ENCODE data around the gene BPIFB2.

BPIFB2 gene

DNA sequence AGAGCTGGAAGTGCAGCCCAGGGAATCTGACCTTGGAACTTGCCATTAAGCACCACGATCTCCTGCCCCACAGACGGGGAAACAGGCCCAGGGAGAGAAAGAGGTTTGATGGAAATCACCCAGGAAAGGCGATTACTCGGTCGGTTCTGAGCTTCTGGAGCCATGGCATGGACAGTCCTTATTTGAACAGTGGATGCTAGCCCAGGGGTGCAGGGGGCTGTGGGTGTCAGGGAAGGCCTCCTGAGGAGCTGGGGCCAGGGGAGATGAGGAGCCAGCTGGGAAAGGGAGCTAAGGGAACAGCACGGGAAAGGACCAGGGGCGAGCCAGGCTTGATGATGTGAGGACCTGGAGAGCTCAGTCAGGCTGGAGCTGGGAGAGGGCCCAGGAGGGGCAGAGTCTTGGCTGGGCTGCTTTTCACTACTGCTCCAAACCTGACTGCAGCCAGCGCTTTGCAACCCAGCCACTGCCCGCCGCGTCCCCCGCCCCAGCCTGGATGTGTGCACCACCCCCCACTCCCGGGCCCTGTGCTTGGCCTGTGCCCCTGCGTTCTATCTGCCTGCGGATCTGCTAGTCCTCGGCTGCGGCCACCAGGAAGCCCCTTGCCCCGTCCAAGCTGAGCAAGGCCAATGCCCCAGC, 21.1 kb upstream of the BPIFB2 start:
- DNase-seq, result no peak

DNA sequence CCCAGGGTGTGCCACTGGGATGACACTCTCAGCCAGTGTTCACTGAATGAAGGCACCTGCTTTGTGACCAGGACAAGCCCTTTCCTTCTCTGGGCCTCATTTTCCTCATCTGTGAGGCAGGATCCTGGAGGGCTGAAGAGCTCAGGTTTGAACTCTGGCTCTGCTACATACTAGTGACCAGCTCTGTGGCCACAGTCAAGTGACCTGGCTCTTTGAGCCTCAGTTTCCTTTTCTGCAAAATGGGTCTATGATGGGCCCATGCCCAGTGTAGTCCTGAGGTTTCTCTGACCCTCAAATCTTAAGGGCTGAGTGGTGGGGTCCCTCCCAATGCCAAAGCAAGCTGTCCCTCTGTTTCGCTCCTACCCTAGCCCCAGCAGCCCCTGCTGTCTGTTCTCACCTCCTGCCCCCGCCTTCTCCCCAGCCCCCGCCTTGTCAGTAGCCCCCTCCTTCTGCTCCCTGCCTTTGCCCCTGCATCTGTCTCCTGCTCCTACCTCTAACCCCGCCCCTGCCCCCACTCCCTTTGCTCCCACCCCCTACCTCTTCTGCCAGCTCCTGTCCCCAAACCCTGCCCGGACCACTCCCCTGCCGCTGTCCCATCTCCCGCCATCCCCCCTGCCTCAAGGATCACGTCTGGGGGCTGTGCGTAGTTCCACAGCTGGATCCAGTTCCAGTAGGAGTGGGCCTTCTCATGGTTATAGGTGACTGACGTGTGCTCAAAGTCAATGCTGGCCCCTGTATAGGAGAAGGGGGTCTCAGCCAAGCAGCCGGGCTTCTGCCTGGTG, 20.3 kb upstream of the BPIFB2 start:
- DNase-seq, result no peak

DNA sequence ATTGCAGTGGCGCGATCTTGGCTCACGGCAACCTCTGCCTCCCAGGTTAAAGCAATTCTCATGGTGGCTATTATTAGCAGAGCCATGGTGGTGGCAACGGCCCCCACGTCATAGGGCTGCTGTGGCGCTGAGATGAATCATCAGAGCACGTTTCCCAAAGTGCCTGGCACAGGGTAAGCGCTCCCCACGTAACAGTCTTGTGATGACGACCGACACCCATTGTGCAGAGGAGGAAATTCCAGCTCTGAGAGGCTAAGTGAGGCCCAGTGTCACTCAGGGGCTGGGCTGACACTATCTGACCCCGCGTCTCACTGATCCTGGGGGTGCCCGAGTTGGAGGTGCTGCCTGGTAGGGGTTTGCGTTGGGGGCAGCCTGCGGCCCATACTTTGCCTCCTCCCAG, 19.5 kb upstream of the BPIFB2 start:
- no peak for DNase-seq

DNA sequence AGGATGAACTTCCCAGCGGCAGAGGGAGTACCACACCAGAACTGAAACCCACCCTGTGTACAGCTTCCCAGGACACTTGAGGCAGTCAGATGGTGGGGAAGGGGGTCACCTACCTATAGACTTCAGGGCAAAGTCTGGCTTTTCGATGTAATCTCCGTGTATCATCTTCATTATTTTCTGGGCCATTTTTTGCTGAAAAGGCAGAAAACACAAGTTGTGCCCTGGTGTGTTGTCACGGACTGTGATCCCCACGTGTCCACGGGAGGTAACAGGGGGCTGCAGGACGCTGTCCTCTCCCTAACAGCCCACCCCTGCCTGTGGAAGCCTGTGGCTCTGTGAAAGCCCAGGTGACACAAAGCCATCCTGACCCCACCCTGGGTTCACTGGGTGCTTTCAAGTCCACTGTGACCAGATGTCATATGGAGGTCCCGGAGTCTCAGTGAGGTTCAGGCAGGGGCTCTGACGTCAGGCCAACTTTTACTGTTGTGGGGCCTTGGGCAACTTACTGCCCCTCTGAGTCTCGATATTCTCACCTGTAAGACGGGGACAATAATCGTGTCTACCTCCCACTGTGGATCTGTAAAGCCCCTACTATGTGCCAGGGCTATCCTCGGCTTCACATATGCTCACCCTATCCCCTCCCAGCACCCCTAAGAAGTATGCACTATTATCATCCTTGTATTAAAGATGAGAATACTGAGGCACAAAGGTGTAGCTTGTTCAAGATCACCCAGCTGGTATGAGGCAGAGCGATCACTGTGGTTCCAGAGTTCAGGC, 17.8 kb upstream of the BPIFB2 start:
- DNase-seq, result no peak

DNA sequence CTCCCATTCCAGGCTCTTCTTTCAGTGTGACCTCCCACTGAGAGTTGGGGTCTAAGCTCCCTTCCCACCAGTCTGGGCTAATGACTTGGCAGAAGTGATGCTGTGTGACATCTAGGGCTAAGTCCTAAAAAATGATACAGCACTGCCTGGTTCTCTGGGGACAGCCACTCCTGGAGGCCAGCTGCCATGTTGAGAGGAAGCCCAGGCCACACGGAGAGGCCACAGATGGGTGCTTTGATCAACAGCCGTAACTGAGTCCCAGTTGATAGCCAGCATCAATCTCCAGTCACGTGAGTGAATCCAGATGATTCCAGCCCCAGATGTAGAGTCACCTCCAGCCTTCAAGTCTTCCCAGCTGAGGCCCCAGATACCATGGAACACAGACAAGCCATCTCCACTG, 17.1 kb upstream of the BPIFB2 start:
- DNase-seq, result no peak

DNA sequence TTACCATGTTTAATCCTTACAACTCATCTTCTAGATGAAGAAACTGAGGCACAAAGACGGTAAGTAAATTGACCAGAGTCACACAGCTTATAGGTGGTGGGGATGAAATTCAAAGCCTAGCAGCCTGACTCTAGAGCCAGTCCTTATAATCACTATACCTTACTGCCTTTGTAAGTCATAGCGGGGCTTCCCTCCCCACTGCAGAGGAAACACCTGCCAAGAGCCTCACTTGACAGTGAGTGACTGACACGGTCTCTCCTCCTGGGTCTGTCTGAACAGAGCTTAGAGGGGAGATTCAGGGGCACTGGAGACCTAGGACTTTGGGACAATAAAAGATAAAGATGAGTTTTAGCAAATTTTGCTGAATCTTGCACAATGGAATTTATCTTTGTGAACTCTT, 16.1 kb upstream of the BPIFB2 start:
- no peak for DNase-seq

DNA sequence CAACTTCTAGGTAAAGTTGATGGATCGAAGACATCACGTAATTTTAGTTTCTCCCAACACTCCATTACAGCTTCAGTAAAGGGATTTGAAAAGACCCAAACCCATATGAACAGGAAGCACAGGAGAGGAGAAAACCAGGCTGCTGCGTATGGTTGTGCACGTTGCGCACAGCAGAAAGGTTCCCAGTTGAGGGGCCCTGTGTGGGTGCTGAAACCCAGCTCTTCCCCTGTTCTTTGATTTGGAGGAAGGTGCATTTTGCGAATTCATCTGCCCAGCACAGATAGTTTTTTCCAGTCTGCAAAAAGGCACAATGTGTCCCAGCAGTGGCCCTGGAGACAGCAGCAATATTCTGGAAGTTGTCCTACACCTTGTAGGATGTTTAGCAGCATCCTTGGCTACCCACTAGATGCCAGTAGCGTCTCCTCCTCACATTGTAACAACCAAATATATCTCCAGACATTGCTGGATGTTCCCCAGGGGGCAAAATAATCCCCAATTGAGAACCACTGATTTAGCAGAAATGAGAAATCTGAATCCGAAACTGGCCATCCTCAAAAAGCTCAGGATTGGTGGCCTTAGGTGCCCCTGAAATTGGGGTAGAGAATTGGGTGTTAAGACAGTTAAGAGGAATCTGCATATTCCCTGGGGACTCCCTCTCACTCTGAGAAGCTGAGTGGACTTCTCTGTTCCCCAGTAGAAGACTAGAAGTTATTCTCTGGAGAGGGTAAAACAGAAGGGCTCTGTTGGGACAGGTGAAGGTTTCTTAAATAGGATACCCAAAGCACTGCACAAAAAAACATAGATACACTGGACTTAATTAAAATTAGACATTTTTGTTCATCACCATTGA, 15.5 kb upstream of the BPIFB2 start:
- DNase-seq, result no peak

DNA sequence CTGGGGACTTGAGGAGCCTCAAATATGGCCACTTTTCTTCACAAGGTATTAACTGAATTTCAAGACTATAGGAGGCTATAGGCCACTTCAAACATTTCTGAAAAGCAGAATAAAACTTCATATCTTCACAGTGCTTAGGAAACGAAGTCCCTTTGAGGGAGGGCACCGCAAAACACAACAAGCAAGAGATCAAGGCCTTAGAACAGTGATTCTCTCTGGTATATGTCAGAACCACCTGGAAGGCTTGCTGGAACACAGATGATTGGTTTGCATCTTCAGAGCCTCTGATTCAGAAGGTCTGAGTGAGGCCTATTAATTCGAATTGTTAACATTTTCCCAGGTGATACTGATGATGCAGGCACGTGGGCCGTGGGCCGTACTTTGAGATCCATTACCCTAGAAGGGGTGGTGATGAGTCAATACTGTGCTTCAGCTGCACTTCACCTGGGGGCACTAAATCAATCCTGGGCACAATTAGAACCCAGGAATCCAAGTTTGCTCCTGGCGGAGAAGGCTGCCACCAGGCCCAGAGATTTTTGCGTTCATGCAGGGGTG, 13.9 kb upstream of the BPIFB2 start:
- DNase-seq, result no peak

DNA sequence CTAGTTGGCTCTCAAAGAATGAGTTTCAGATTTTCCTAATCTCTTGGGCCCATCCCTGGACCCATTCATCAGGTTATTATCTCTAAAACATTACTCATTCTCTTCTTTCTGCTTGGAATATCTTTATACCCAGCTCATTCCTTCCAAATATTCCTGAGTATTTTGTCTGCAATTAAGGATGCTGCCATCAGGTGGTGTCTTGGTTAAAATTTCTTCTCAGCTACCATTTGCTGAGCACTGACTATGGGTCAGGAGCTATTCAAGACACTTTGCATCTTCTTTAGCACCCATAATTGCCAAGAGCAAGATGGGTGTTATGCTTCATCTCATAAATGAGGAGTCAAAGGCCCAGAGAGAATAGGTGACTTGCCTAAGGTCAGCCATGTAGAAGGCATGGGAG, 11.7 kb upstream of the BPIFB2 start:
- no peak for DNase-seq

DNA sequence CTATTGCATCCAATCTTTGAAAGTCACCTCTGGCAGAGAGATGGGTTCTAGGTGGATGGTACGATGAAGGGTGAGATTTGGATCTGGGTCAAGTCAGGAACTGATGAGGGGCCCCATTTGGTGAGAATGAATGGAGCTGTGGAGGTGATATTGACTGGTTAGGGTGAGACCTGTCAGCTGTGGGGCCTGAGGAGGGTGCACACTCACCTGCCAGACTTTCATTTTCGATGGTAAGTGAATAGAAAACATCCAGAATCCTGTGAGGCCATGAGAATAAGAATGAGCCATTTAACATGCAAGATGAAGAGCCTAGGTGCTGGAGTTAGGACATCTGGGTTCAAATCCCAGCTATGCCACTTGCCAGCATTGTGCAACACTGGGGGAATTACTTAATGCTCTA, 10.1 kb upstream of the BPIFB2 start:
- DNase-seq, result no peak

DNA sequence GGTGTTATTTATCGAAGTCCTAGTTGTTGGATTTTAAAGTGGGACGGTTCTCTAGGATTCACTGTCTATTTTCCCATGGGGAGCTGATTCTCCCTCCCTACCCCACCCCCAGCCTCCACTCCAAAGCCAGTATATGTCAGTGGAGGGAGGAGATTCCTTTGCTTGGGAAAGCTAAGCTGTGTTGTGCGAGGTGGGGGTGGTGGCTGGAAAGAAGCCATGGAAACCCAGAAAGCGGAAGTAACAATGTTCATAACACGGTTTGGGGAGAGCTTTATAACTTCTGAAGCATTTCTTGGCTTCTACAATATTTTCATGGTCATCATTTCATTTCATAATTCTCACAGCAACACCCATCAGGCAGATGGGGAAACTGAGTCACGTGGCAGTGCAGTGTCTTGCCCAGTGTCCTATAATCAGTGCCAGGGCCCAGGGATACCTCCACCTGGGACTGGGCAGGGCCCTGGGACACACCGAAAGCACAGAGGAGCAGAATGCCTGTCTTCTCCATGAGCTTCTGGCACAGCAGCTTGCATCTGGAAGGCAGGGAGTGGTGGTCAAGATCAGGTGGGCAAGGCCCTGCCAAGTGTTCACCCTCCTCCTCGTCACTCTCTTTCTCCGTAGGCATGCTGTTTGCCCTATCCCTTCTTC, 7.8 kb upstream of the BPIFB2 start:
- no peak for DNase-seq

DNA sequence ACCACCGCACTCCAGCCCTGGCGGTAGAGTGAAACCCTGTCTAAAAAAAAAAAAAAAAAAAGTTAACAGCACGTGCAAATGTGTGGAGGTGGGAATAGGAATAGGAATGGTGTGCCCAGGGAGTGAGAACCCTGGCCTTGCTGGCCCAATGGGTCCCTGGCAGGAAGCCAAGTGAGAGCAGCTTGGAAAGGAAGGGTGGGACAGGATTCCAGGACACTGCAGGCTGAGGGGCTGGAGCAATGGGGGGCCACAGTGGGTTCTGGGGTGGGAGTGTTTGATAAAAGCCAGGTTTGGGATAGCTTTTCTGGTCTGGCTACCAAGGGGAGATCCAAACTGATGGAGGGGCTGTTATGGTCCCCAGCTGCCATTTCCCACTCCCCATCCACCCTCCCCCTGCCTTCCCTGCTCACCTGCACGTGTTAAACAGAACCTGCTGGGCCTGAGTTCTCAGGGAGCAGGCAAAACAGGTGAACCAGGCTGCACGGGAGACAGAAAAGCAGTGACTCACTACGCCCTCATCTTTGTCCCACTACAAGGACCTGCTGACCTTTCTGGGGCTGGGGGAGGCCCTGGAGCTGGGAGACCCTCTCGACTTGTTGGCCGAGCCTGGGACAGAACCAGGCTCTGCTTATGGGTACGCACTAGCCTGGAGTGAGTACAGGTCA, 6.6 kb upstream of the BPIFB2 start:
- DNase-seq, result no peak

DNA sequence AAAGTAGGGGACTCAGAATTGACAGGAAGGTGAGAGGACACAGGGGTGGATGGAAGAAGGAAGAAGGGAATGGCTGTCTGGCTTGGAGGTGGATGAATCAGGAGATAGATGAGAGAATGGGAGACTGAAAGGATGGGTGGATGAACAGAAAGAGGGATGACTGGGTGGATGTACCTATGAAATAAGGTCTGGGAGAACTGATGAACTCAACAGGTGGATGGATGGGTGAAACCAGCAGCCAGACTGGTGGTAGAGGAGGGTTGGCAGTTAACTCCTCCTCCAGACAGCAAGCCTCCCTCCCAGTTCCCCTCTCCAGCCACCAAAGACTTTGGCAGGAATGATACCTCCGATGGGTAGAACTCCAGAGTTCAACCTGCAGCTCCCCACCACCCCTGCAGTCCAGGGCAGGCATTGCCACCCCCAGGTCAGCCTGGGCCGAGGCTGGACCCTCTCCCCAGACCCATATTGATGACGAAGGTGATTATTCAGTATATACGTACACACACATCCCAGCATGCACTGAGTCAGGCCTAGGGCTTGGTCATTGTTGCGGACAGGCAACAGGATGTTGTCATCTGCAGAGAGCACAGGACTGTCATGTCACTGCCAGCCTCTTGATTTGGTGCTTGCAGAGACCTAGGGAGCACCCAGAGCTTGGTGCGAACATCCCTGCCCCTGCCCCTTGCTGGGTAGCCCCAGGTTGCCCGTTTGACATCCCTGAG, 5.3 kb upstream of the BPIFB2 start:
- DNase-seq, result no peak

DNA sequence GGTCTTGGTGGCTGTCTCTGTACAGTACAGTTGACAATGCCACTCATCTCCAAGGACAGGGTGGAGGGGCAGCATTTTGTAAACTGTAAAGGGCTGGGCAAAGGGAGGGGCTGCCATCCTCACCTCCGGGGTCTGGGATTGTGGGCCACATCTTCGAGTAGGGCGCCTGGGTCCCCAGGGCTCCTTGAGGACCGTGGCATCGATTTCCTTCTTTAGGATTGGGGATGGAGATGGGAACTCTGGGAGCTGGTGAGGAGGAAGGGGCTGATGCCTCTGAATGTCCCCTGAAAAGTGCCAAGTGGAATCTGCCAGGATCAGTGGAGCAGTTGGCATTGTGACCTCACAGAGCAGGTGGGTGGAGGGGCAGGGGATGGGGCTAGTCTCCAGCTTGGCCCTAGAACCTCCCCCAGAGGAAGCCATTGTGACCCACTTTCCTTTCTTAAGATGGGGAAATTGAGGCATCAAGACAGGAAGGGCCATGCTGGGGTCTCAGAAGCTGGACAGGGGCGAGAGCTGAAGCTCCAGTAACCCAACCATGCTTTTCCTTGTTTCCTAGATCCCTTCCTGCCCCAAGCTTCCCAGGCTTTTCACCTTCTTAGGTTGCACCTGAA, 3.3 kb upstream of the BPIFB2 start, which contains the start of gene SUN5:
TSS of gene SUN5 (minus strand) at position 293 of the 611 bp plus-strand sequence. CDS start at position 200, 93 bp downstream.
- DNase-seq, result no peak

DNA sequence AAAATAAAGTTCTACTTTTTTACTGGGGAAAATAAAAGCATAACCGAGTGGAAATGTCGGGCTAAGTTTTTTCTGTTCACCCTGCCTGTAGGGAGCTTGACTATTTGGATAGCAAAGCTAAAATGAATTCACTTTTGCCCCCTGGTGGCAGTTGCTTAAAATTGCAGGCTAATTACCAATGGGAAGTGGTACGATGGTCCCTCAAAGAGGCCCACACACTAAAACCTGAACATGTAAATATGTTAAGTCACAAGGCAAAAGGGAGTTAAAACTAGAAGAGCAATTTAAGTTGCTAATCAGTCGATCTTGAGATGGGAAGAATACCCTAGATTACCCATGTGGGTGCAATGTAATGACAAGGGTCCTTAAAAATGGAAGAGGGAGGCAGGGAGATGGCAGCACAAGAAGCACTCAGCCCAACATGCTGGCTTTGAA, 2.4 kb upstream of the BPIFB2 start:
- DNase-seq, result no peak

DNA sequence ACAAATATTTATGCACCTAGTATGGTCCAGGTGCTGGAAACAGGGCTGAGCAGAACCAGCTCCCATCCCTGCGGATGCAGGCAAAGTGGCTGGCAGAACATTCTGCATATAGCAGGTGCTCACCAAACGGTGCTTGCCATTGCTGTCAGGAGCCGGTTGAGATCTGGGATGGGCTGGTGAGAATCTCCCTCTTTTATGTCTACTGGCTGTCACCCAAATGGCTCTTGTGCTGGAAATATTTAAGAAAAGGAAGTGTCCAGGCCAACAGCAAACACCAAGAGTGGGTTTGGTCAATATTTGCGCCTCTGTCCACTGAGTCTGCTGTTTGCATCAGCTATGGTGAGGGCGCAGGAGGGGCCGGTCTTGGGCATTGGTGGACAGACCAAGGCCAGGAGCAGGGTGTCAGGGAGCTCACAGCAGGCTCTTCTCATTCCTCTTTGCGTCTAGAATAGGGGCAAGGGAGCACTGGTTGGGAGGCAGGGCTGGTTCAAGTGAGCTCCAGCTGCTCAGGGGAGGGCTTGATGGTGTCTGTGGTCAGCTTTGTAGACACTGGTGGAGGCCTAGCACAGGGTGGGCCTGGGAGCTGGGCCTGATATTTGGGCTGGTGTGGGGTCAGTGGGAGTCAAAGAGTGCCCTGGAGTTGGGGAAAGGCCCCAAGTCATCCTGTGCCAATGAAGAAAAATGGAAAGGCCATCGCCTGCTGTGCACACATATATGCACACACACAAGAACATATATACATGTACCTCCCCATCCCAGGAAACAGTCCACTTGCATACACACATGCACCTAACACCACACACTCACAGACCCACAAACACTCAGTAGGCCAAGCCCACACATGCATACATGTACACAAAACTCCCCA, 1.4 kb upstream of the BPIFB2 start:
- DNase-seq, result no peak

DNA sequence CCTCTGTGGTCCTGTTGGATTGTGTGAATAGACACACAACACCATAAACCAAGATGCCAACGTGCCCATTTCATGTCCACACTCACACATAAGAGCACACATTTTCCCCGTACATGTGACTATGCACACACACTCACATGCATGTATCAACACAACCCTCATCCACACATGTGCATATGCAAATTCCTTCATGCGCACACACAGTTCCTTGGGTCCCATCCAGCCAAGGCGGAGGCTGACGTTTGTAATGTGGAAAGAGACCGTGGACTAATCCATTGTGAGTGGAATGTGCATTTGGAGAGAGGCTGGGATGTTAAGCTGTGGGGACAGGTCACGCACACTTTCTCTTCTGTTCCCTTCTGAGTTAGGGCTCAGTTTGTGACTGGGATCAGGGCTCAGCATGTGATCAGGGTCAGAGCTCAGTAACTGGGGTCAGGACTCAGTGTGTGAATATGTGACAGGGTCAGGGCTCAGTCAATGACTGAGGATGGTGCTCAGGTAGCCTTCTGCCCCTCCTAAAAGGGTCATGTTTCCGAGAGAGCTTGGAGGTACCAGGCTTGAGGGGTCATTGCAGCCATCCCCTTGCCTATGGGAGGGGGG, 628 bp upstream of the BPIFB2 start:
- DNase-seq, result no peak

DNA sequence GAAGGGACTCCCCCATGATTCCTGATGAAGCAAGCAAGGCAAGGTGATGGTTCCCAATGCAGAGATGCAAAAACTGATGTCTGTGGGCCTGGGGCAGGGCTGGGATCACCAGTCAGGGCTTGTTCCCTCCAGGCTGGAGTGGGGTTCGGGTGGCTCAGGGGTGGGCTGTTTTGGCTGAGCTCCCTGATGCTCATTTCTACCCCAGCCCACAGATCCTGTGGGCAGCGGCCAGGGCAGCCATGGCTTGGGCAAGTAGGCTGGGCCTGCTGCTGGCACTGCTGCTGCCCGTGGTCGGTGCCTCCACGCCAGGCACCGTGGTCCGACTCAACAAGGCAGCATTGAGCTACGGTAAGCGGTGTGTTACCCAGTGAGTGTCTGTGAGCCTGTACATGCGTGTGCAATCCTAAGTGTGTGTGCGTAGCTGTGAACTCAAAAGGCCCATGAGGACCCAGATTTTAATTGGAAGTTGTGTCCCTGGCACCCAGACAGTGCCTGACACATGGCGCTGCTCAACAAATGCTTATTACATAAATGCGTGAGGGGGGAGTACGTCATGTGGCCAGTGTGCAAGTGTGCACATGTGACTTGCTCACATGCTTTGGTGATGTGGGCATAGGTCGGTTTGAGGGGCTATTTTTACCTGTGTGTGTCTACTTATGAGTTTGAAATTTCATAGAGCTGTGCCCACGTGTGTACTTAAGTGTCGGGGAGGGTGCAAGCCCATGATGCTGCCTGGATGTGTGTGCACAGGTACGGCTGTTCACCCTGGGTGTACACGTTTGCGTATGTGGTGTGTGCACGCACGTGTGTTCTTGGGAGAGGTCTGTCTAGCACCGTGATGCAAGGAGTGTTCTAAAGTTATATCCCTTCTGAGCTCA, 1.1 kb downstream of the BPIFB2 start:
- no peak for DNase-seq
